T-helper 1 cell (primary cell): ENCODE measurements around the gene F5.
"Not testable (repeated sequence)": the region's sequence is repeated elsewhere in the genome, so short reads cannot be mapped to it uniquely, and the experiment has no call there.

Experiments
- DNase-seq, 5 donors: peaks; one replicate each; pipeline ENCODE4 v3.0.0-alpha.2; 2012 to 2020

F5 gene

GRCh38 chr1:169508432-169509338, 77.6 kb downstream of the F5 start:
- no peak for DNase-seq

GRCh38 chr1:169507413-169507812, 78.9 kb downstream of the F5 start:
- DNase-seq = no peak

- not testable (repeated sequence) for DNase-seq
Observed at GRCh38 chr1:169503601-169504000, 82.7 kb downstream of the F5 start.

GRCh38 chr1:169499807-169500206, 86.5 kb downstream of the F5 start:
- DNase-seq = no peak

- DNase-seq = no peak
Observed at GRCh38 chr1:169497317-169497716, 89.0 kb downstream of the F5 start.

GRCh38 chr1:169495916-169496315, 90.4 kb downstream of the F5 start:
- DNase-seq = no peak

- DNase-seq = no peak
Observed at GRCh38 chr1:169495046-169495775, 91.1 kb downstream of the F5 start.

GRCh38 chr1:169494343-169494742, 91.9 kb downstream of the F5 start:
- DNase-seq = no peak

GRCh38 chr1:169493251-169493650, 93.0 kb downstream of the F5 start:
- DNase-seq = no peak

GRCh38 chr1:169491845-169492281, 94.4 kb downstream of the F5 start:
- peak in 1 of 5 donors; percentile 67 for DNase-seq

- no peak for DNase-seq
Observed at GRCh38 chr1:169488157-169488556, 98.1 kb downstream of the F5 start.

- no peak for DNase-seq
Observed at GRCh38 chr1:169487561-169487960, 98.7 kb downstream of the F5 start.

- DNase-seq = no peak
Observed at GRCh38 chr1:169487133-169487532, 99.1 kb downstream of the F5 start.

GRCh38 chr1:169486281-169487051, 99.8 kb downstream of the F5 start:
- DNase-seq = no peak

GRCh38 chr1:169485431-169486280, 100.6 kb downstream of the F5 start, which contains the start of gene SLC19A2:
Gene SLC19A2 (minus strand): TSS chr1:169485944. CDS start chr1:169485766, 178 bp downstream.
- DNase-seq = peak; percentile 88 to 97 (median 90)

- DNase-seq = peak in 2 of 5 donors; percentile 4 to 45
Observed at GRCh38 chr1:169484683-169485430, 101.4 kb downstream of the F5 start.

GRCh38 chr1:169484101-169484500, 102.2 kb downstream of the F5 start:
- no peak for DNase-seq

- no peak for DNase-seq
Observed at GRCh38 chr1:169483500-169483966, 102.7 kb downstream of the F5 start.

GRCh38 chr1:169479363-169480066, 106.8 kb downstream of the F5 start:
- no peak for DNase-seq

GRCh38 chr1:169478094-169478672, 108.1 kb downstream of the F5 start:
- no peak for DNase-seq
